ENCODE results near the gene CYP19A1.
A peak's percentile ranks its signal among the peaks of the same experiment; 100 is the strongest.

The CYP19A1 gene

GRCh38 chr15:51183076-51183475, 155.3 kb downstream of the CYP19A1 start:
- no peak for DNase-seq (ENCODE audit: low read depth)

GRCh38 chr15:51181905-51182304, 156.5 kb downstream of the CYP19A1 start:
- DNase-seq (ENCODE audit: low read depth), result no peak

- no peak for DNase-seq (ENCODE audit: low read depth)
Observed at GRCh38 chr15:51181221-51181620, 157.2 kb downstream of the CYP19A1 start.

- no peak for DNase-seq (ENCODE audit: low read depth)
Observed at GRCh38 chr15:51180534-51180933, 157.9 kb downstream of the CYP19A1 start.

- no peak for DNase-seq (ENCODE audit: low read depth)
Observed at GRCh38 chr15:51180011-51180410, 158.4 kb downstream of the CYP19A1 start.

- DNase-seq (ENCODE audit: low read depth), result no peak
Observed at GRCh38 chr15:51172193-51172592, 166.2 kb downstream of the CYP19A1 start.

GRCh38 chr15:51171634-51171932, 166.8 kb downstream of the CYP19A1 start:
- no peak for DNase-seq (ENCODE audit: low read depth)

GRCh38 chr15:51170882-51171633, 167.3 kb downstream of the CYP19A1 start:
- no peak for DNase-seq (ENCODE audit: low read depth)

GRCh38 chr15:51168700-51169099, 169.7 kb downstream of the CYP19A1 start:
- DNase-seq (ENCODE audit: low read depth), result no peak

GRCh38 chr15:51163843-51164242, 174.6 kb downstream of the CYP19A1 start:
- DNase-seq (ENCODE audit: low read depth), result no peak

- DNase-seq (ENCODE audit: low read depth), result peak; percentile 34
Observed at GRCh38 chr15:51162865-51163762, 175.3 kb downstream of the CYP19A1 start.

- no peak for DNase-seq (ENCODE audit: low read depth)
Observed at GRCh38 chr15:51161491-51162220, 176.7 kb downstream of the CYP19A1 start.

GRCh38 chr15:51160484-51160883, 177.9 kb downstream of the CYP19A1 start:
- DNase-seq (ENCODE audit: low read depth), result no peak

Measured in activated T-cell treated with anti-CD3 and anti-CD28 coated beads for 1 hour (primary cell).